Measurements from ENCODE around the gene SPATA6.
A peak's percentile ranks its signal among the peaks of the same experiment; 100 is the strongest.

SPATA6 gene

GRCh38 chr1:48251323-48251722 lies 220.7 kb downstream of the SPATA6 start:
- Histone ChIP-seq H3K27ac (replicated peaks; ENCODE audit: low read length) (no peak overlapping the region), H3K4me2 (ENCODE audit: insufficient read depth, low read length, poor library complexity, severe bottlenecking) (no peak overlapping the region)
- no peak for DNase-seq (ENCODE audit: low spot score)

GRCh38 chr1:48250572-48250971 lies 221.4 kb downstream of the SPATA6 start:
- Histone ChIP-seq H4K91ac (ENCODE audit: low read depth, low read length, poor library complexity) (no peak overlapping the region), H3K36me3 (replicated peaks in 1 of 2; ENCODE audit: control insufficient read depth in 2 of 2, insufficient read depth in 2 of 2, low read length in 2 of 2) (no peaks in the 10 kb centered on the region), H3K4me2 (ENCODE audit: insufficient read depth, low read length, poor library complexity, severe bottlenecking) (no peak overlapping the region), H3K4ac (ENCODE audit: low read length) (no peak overlapping the region), H3K27ac (replicated peaks; ENCODE audit: low read length) (no peak overlapping the region), H3K27me3 (ENCODE audit: control insufficient read depth in 3 of 3, insufficient read depth in 3 of 3, low read depth in 1 of 3, low read length in 3 of 3) (no peaks in the 10 kb centered on the region), H3K9ac (ENCODE audit: low read depth, low read length, poor library complexity) (no peak overlapping the region), H3K9me3 (replicated peaks in 1 of 2; ENCODE audit: control insufficient read depth in 2 of 2, insufficient read depth in 1 of 2, low read depth in 1 of 2, low read length in 2 of 2) (no peaks in the 10 kb centered on the region), H2AFZ (ENCODE audit: low read length) (no peak overlapping the region), H2AK5ac (ENCODE audit: low read depth, low read length) (no peak overlapping the region), H3K79me1 (ENCODE audit: low read depth, low read length) (no peaks in the 10 kb centered on the region), H3K23ac (ENCODE audit: low read depth, low read length, poor library complexity) (no peak overlapping the region), H2BK12ac (ENCODE audit: low read length) (no peak overlapping the region), H3K18ac (ENCODE audit: low read length) (no peak overlapping the region), H2BK120ac (ENCODE audit: low read depth, low read length) (no peak overlapping the region), H3K4me3 (ENCODE audit: low read length in 2 of 2) (no peak overlapping the region), H3K14ac (ENCODE audit: low read length) (no peak overlapping the region), H2BK5ac (ENCODE audit: low read length) (no peak overlapping the region), H4K8ac (ENCODE audit: low read depth, low read length) (no peak overlapping the region), H3K4me1 (ENCODE audit: control insufficient read depth in 2 of 2, insufficient read depth in 1 of 2, low read depth in 1 of 2, low read length in 2 of 2) (peaks cover 0 to 6% of the 10 kb centered on the region in 2 donors), H2BK15ac (ENCODE audit: low read length) (no peak overlapping the region)
- WGBS, 2 donors (ENCODE audit: extremely low coverage in 2 of 2, insufficient read length in 2 of 2, insufficient replicate concordance in 1 of 2): no CpG with 5 or more reads among the region's 3 CpGs
- no peak for DNase-seq (ENCODE audit: low spot score)

More at GRCh38 chr1:48251323-48251722, 220.7 kb downstream of the SPATA6 start:
- Histone ChIP-seq H3K9me3 (replicated peaks in 1 of 2; ENCODE audit: control insufficient read depth in 2 of 2, insufficient read depth in 1 of 2, low read depth in 1 of 2, low read length in 2 of 2) (no peaks in the 10 kb centered on the region), H2AFZ (ENCODE audit: low read length) (no peak overlapping the region), H3K36me3 (replicated peaks in 1 of 2; ENCODE audit: control insufficient read depth in 2 of 2, insufficient read depth in 2 of 2, low read length in 2 of 2) (no peaks in the 10 kb centered on the region), H3K4me1 (ENCODE audit: control insufficient read depth in 2 of 2, insufficient read depth in 1 of 2, low read depth in 1 of 2, low read length in 2 of 2) (peaks cover 0 to 6% of the 10 kb centered on the region in 2 donors), H3K9ac (ENCODE audit: low read depth, low read length, poor library complexity) (no peak overlapping the region), H3K27me3 (ENCODE audit: control insufficient read depth in 3 of 3, insufficient read depth in 3 of 3, low read depth in 1 of 3, low read length in 3 of 3) (no peaks in the 10 kb centered on the region), H2BK120ac (ENCODE audit: low read depth, low read length) (no peak overlapping the region), H4K91ac (ENCODE audit: low read depth, low read length, poor library complexity) (no peak overlapping the region), H3K4me3 (ENCODE audit: low read length in 2 of 2) (no peak overlapping the region), H3K23ac (ENCODE audit: low read depth, low read length, poor library complexity) (no peak overlapping the region), H4K8ac (ENCODE audit: low read depth, low read length) (no peak overlapping the region), H2BK15ac (ENCODE audit: low read length) (no peak overlapping the region), H2BK5ac (ENCODE audit: low read length) (no peak overlapping the region), H3K14ac (ENCODE audit: low read length) (no peak overlapping the region), H2BK12ac (ENCODE audit: low read length) (no peak overlapping the region), H2AK5ac (ENCODE audit: low read depth, low read length) (no peak overlapping the region), H3K18ac (ENCODE audit: low read length) (no peak overlapping the region), H3K79me1 (ENCODE audit: low read depth, low read length) (no peaks in the 10 kb centered on the region), H3K4ac (ENCODE audit: low read length) (no peak overlapping the region)
- WGBS, 2 donors (ENCODE audit: extremely low coverage in 2 of 2, insufficient read length in 2 of 2, insufficient replicate concordance in 1 of 2): no CpG with 5 or more reads among the region's 2 CpGs

GRCh38 chr1:48249868-48250267 lies 222.1 kb downstream of the SPATA6 start:
- no peak overlapping the region for H4K91ac ChIP-seq (ENCODE audit: low read depth, low read length, poor library complexity)
- no peak overlapping the region for H3K23ac ChIP-seq (ENCODE audit: low read depth, low read length, poor library complexity)
- peaks cover 0 to 6% of the 10 kb centered on the region in 2 donors for H3K4me1 ChIP-seq (ENCODE audit: control insufficient read depth in 2 of 2, insufficient read depth in 1 of 2, low read depth in 1 of 2, low read length in 2 of 2)

GRCh38 chr1:48248356-48248755 lies 223.6 kb downstream of the SPATA6 start:
- H2AK5ac ChIP-seq (ENCODE audit: low read depth, low read length): no peak overlapping the region
- H3K4ac ChIP-seq (ENCODE audit: low read length): no peak overlapping the region
- no peak overlapping the region for H2BK12ac ChIP-seq (ENCODE audit: low read length)
- DNase-seq (ENCODE audit: low spot score): no peak
- H3K14ac ChIP-seq (ENCODE audit: low read length): no peak overlapping the region
- H3K27me3 ChIP-seq (ENCODE audit: control insufficient read depth in 3 of 3, insufficient read depth in 3 of 3, low read depth in 1 of 3, low read length in 3 of 3): no peaks in the 10 kb centered on the region
- H3K9me3 ChIP-seq (replicated peaks in 1 of 2; ENCODE audit: control insufficient read depth in 2 of 2, insufficient read depth in 1 of 2, low read depth in 1 of 2, low read length in 2 of 2): no peaks in the 10 kb centered on the region
- H2BK15ac ChIP-seq (ENCODE audit: low read length): no peak overlapping the region
- no peak overlapping the region for H3K4me2 ChIP-seq (ENCODE audit: insufficient read depth, low read length, poor library complexity, severe bottlenecking)
- H3K27ac ChIP-seq (replicated peaks; ENCODE audit: low read length): no peak overlapping the region
- peaks cover 0 to 6% of the 10 kb centered on the region in 2 donors for H3K4me1 ChIP-seq (ENCODE audit: control insufficient read depth in 2 of 2, insufficient read depth in 1 of 2, low read depth in 1 of 2, low read length in 2 of 2)
- H3K18ac ChIP-seq (ENCODE audit: low read length): peak overlapping the region; percentile 3
- H3K4me3 ChIP-seq (ENCODE audit: low read length in 2 of 2): no peak overlapping the region
- H2BK120ac ChIP-seq (ENCODE audit: low read depth, low read length): no peak overlapping the region
- H3K36me3 ChIP-seq (replicated peaks in 1 of 2; ENCODE audit: control insufficient read depth in 2 of 2, insufficient read depth in 2 of 2, low read length in 2 of 2): no peaks in the 10 kb centered on the region
- peak overlapping the region; percentile 74 for H4K8ac ChIP-seq (ENCODE audit: low read depth, low read length)
- H3K79me1 ChIP-seq (ENCODE audit: low read depth, low read length): no peaks in the 10 kb centered on the region
- no CpG with 5 or more reads among the region's 4 CpGs for WGBS, 2 donors (ENCODE audit: extremely low coverage in 2 of 2, insufficient read length in 2 of 2, insufficient replicate concordance in 1 of 2)
- no peak overlapping the region for H4K91ac ChIP-seq (ENCODE audit: low read depth, low read length, poor library complexity)
- no peak overlapping the region for H2BK5ac ChIP-seq (ENCODE audit: low read length)
- no peak overlapping the region for H3K23ac ChIP-seq (ENCODE audit: low read depth, low read length, poor library complexity)
- H2AFZ ChIP-seq (ENCODE audit: low read length): no peak overlapping the region
- no peak overlapping the region for H3K9ac ChIP-seq (ENCODE audit: low read depth, low read length, poor library complexity)

More at GRCh38 chr1:48249868-48250267, 222.1 kb downstream of the SPATA6 start:
- no peak overlapping the region for H4K8ac ChIP-seq (ENCODE audit: low read depth, low read length)
- no peak overlapping the region for H3K4ac ChIP-seq (ENCODE audit: low read length)
- no peak overlapping the region for H2BK120ac ChIP-seq (ENCODE audit: low read depth, low read length)
- no peak overlapping the region for H2AK5ac ChIP-seq (ENCODE audit: low read depth, low read length)
- no peaks in the 10 kb centered on the region for H3K27me3 ChIP-seq (ENCODE audit: control insufficient read depth in 3 of 3, insufficient read depth in 3 of 3, low read depth in 1 of 3, low read length in 3 of 3)
- H3K9me3 ChIP-seq (replicated peaks in 1 of 2; ENCODE audit: control insufficient read depth in 2 of 2, insufficient read depth in 1 of 2, low read depth in 1 of 2, low read length in 2 of 2): no peaks in the 10 kb centered on the region
- H3K36me3 ChIP-seq (replicated peaks in 1 of 2; ENCODE audit: control insufficient read depth in 2 of 2, insufficient read depth in 2 of 2, low read length in 2 of 2): no peaks in the 10 kb centered on the region
- no peak overlapping the region for H3K18ac ChIP-seq (ENCODE audit: low read length)
- H2BK15ac ChIP-seq (ENCODE audit: low read length): no peak overlapping the region
- no peak overlapping the region for H3K9ac ChIP-seq (ENCODE audit: low read depth, low read length, poor library complexity)
- H3K79me1 ChIP-seq (ENCODE audit: low read depth, low read length): no peaks in the 10 kb centered on the region
- H2BK12ac ChIP-seq (ENCODE audit: low read length): no peak overlapping the region
- no peak for DNase-seq (ENCODE audit: low spot score)
- no peak overlapping the region for H2BK5ac ChIP-seq (ENCODE audit: low read length)
- no peak overlapping the region for H3K4me2 ChIP-seq (ENCODE audit: insufficient read depth, low read length, poor library complexity, severe bottlenecking)
- no peak overlapping the region for H2AFZ ChIP-seq (ENCODE audit: low read length)
- WGBS, 2 donors (ENCODE audit: extremely low coverage in 2 of 2, insufficient read length in 2 of 2, insufficient replicate concordance in 1 of 2): no CpG with 5 or more reads among the region's 3 CpGs
- no peak overlapping the region for H3K27ac ChIP-seq (replicated peaks; ENCODE audit: low read length)
- H3K4me3 ChIP-seq (ENCODE audit: low read length in 2 of 2): no peak overlapping the region
- H3K14ac ChIP-seq (ENCODE audit: low read length): no peak overlapping the region
